T-helper 1 cell treated with Interleukin-12 subunit alpha and Interleukin-12 subunit beta and Interleukin-4 antibody, amounts not matched to agents 30 μg/mL and 1 μg/mL, for 36 hours (primary cell): ENCODE measurements around the gene SON.

ENCODE experiments used
- H3K27ac Mint-ChIP-seq: one replicate; pipeline ENCODE4 v1.8.0; 2021; ENCODE audit warnings: mild to moderate bottlenecking, mixed read lengths
- H3K27me3 Mint-ChIP-seq: one replicate; pipeline ENCODE4 v1.8.0; 2021; ENCODE audit warnings: low read depth, mixed read lengths
- H3K36me3 Mint-ChIP-seq: one replicate; pipeline ENCODE4 v1.8.0; 2021; ENCODE audit warnings: low read depth, mixed read lengths
- H3K4me1 Mint-ChIP-seq: one replicate; pipeline ENCODE4 v1.8.0; 2021; ENCODE audit warnings: low read depth, mixed read lengths
- H3K4me3 Mint-ChIP-seq: one replicate; pipeline ENCODE4 v1.8.0; 2021; ENCODE audit warnings: mild to moderate bottlenecking, moderate library complexity, mixed read lengths
- H3K9me3 Mint-ChIP-seq: one replicate; pipeline ENCODE4 v1.8.0; 2021; ENCODE audit warnings: mixed read lengths

SON gene

DNA sequence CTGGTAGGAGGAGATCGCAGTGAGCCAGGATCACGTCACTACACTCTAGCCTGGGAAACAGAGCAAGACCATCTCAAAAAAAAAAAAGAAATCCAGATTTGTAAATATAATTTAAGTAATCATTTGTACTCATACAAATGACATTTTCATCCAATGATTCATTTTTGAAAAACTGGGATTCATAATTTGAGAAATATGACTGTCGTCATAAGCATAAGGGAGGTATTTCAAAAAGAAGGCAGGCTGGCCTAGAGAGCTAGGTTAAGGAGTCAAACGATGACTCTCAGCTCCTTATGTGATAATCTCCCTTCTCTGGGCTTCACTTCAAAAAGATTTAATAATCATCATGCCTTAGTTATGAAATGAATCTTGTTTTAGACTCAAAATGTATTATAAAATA, 3.2 kb upstream of the SON start:
- H3K9me3 Mint-ChIP-seq, result peaks cover 5% of the 10 kb centered on the region
- H3K36me3 Mint-ChIP-seq, result peaks cover 25% of the 10 kb centered on the region
- no peak overlapping the region for H3K27ac Mint-ChIP-seq
- peaks cover 25% of the 10 kb centered on the region for H3K4me1 Mint-ChIP-seq
- H3K4me3 Mint-ChIP-seq, result no peak overlapping the region
- H3K27me3 Mint-ChIP-seq, result no peaks in the 10 kb centered on the region

GRCh38 chr21:33540711-33541104, 2.1 kb upstream of the SON start:
- peak overlapping the region; percentile 89 for H3K4me3 Mint-ChIP-seq
- H3K4me1 Mint-ChIP-seq, result peaks cover 28% of the 10 kb centered on the region
- no peaks in the 10 kb centered on the region for H3K27me3 Mint-ChIP-seq
- peak overlapping the region; percentile 77 for H3K27ac Mint-ChIP-seq
- H3K9me3 Mint-ChIP-seq, result peaks cover 5% of the 10 kb centered on the region
- H3K36me3 Mint-ChIP-seq, result peaks cover 24% of the 10 kb centered on the region

- Mint-ChIP-seq H3K27ac (peak overlapping the region; percentile 97), H3K9me3 (peaks cover 5% of the 10 kb centered on the region), H3K4me1 (peaks cover 30% of the 10 kb centered on the region), H3K36me3 (peaks cover 24% of the 10 kb centered on the region), H3K27me3 (no peaks in the 10 kb centered on the region), H3K4me3 (peak overlapping the region; percentile 89)
Measured at GRCh38 chr21:33541105-33541711, 1.6 kb upstream of the SON start.

DNA sequence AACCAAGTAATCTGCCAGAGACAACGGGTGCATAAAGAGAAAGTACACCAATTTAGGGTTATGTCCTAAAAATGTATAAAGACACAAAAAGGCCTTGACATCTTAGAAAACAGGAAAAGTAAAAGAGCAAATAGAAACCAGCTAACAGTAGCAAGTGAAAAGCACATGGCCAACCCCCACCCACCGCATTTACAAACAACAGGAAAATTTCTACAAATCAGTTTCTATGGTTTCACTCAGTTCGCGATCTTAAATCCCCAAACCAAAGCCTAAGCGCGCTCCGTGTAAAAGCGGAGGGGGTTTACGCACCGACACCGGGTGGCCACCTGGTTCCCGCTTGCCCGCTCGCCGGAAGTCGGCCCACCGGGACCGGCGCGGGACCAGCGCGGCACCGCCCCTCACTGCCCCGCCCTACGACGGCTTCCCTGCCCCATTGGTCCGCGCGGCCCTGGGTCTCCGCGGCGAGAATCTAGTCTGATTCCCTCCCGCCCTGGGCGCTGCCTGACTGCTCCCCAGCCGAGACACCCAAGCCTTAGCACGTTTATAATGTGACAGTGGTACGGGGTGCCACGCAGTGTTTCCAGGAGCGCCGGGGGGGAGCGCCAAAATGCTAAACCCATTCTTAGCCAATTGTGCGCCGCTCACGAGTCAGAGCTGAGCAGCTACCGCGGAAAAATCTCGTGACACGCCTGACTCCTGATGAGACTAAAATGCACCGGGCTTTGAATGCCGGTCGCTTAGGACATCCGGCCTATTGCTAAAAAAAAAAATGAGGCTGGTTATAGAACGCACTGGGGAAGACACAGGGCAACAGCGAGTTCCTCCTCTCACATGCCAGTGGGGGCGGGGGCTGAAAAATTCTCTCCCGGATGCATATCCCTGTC, 840 bp upstream of the SON start, which contains the start of gene GART:
Gene GART (minus strand): TSS at position 362 of the 884 bp plus-strand sequence. CDS start 2,802 bp downstream, outside the sequence.
- peaks cover 22% of the 10 kb centered on the region for H3K36me3 Mint-ChIP-seq
- H3K4me1 Mint-ChIP-seq, result peaks cover 30% of the 10 kb centered on the region

DNA sequence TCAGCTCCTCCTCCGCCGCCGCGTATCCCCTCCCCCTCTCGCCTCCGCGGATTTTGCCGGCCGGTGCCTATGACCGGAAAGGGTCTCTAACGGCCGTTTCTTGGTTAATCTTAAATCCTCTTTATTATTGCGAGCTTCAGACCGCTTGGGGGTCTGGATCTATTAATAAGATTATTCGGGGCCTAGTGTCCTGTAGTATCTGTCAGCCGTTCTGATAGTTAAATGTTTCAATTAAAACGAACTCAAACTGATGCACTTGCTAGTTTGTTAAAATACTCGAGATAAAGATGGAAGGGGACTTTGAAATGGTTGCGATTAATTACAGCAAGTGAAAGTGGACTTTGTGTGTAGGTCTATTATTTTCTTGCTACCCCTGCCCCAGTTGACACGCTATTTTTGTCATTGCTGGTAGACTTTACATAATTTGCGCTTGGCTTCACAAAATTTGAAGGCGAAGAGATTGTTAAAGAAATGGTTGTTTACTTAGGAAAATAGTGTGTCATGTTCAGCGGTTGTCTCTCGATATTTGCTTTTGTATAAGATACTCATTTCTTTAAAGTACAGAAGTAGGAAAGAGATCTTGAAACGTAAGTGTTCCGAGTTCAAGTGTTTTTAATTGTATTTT, 779 bp downstream of the SON start:
- H3K4me1 Mint-ChIP-seq, result peaks cover 26% of the 10 kb centered on the region
- H3K27me3 Mint-ChIP-seq, result no peaks in the 10 kb centered on the region
- no peaks in the 10 kb centered on the region for H3K9me3 Mint-ChIP-seq
- H3K36me3 Mint-ChIP-seq, result peaks cover 14% of the 10 kb centered on the region
- peak overlapping the region; percentile 89 for H3K4me3 Mint-ChIP-seq
- H3K27ac Mint-ChIP-seq, result peak overlapping the region; percentile 97

More for the DNA sequence above, 840 bp upstream of the SON start, which contains the start of gene GART:
- peak within 1 kb of the TSS; percentile 97 for H3K27ac Mint-ChIP-seq
- H3K4me3 Mint-ChIP-seq, result peak within 1 kb of the TSS; percentile 89
- no peaks in the 10 kb centered on the region for H3K27me3 Mint-ChIP-seq
- H3K9me3 Mint-ChIP-seq, result peaks cover 5% of the 10 kb centered on the region

GRCh38 chr21:33544451-33545195, 1.8 kb downstream of the SON start:
- Mint-ChIP-seq H3K36me3 (peaks cover 17% of the 10 kb centered on the region), H3K27me3 (no peaks in the 10 kb centered on the region), H3K9me3 (no peaks in the 10 kb centered on the region), H3K4me1 (peaks cover 26% of the 10 kb centered on the region), H3K4me3 (peak overlapping the region; percentile 89), H3K27ac (peak overlapping the region; percentile 97)

- H3K27ac Mint-ChIP-seq, result no peak overlapping the region
- H3K36me3 Mint-ChIP-seq, result peaks cover 22% of the 10 kb centered on the region
- H3K27me3 Mint-ChIP-seq, result no peaks in the 10 kb centered on the region
- no peak overlapping the region for H3K4me3 Mint-ChIP-seq
- peaks cover 18% of the 10 kb centered on the region for H3K4me1 Mint-ChIP-seq
- H3K9me3 Mint-ChIP-seq, result no peaks in the 10 kb centered on the region
Measured at GRCh38 chr21:33546086-33546485, 3.2 kb downstream of the SON start.

DNA sequence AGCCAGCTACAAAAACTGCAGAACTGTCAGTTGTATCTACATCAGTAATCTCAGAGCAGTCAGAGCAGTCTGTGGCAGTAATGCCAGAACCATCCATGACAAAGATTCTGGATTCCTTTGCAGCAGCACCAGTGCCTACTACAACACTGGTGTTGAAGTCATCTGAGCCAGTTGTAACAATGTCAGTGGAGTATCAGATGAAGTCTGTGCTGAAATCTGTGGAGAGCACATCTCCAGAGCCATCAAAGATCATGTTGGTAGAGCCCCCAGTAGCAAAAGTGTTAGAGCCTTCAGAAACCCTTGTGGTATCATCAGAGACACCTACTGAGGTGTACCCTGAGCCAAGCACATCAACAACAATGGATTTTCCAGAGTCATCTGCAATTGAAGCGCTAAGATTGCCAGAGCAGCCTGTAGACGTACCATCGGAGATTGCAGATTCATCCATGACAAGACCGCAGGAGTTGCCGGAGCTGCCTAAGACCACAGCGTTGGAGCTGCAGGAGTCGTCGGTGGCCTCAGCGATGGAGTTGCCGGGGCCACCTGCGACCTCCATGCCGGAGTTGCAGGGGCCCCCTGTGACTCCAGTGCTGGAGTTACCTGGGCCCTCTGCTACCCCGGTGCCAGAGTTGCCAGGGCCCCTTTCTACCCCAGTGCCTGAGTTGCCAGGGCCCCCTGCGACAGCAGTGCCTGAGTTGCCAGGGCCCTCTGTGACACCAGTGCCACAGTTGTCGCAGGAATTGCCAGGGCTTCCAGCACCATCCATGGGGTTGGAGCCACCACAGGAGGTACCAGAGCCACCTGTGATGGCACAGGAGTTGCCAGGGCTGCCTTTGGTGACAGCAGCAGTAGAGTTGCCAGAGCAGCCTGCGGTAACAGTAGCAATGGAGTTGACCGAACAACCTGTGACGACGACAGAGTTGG, 7.3 kb downstream of the SON start:
- Mint-ChIP-seq H3K27ac (no peak overlapping the region), H3K4me3 (no peak overlapping the region), H3K36me3 (peaks cover 46% of the 10 kb centered on the region), H3K27me3 (no peaks in the 10 kb centered on the region), H3K4me1 (peaks cover 25% of the 10 kb centered on the region), H3K9me3 (no peaks in the 10 kb centered on the region)

GRCh38 chr21:33550772-33551660, 8.2 kb downstream of the SON start:
- no peaks in the 10 kb centered on the region for H3K27me3 Mint-ChIP-seq
- no peaks in the 10 kb centered on the region for H3K9me3 Mint-ChIP-seq
- H3K4me3 Mint-ChIP-seq, result no peak overlapping the region
- H3K36me3 Mint-ChIP-seq, result peaks cover 53% of the 10 kb centered on the region
- H3K27ac Mint-ChIP-seq, result no peak overlapping the region
- H3K4me1 Mint-ChIP-seq, result peaks cover 27% of the 10 kb centered on the region

DNA sequence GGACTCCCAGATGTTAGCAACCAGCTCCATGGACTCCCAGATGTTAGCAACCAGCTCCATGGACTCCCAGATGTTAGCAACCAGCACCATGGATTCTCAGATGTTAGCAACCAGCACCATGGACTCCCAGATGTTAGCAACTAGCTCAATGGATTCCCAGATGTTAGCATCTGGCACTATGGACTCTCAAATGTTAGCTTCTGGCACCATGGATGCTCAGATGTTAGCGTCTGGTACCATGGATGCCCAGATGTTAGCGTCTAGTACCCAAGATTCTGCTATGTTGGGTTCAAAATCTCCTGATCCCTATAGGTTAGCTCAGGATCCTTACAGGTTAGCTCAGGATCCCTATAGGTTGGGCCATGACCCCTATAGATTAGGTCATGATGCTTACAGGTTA, 8.8 kb downstream of the SON start:
- Mint-ChIP-seq H3K36me3 (peaks cover 58% of the 10 kb centered on the region), H3K27ac (no peak overlapping the region), H3K9me3 (no peaks in the 10 kb centered on the region), H3K4me3 (no peak overlapping the region), H3K4me1 (peaks cover 33% of the 10 kb centered on the region), H3K27me3 (no peaks in the 10 kb centered on the region)

GRCh38 chr21:33552093-33552998, 9.5 kb downstream of the SON start:
- H3K4me3 Mint-ChIP-seq, result no peak overlapping the region
- no peak overlapping the region for H3K27ac Mint-ChIP-seq
- peaks cover 63% of the 10 kb centered on the region for H3K36me3 Mint-ChIP-seq
- no peaks in the 10 kb centered on the region for H3K9me3 Mint-ChIP-seq
- H3K27me3 Mint-ChIP-seq, result no peaks in the 10 kb centered on the region
- peaks cover 34% of the 10 kb centered on the region for H3K4me1 Mint-ChIP-seq

DNA sequence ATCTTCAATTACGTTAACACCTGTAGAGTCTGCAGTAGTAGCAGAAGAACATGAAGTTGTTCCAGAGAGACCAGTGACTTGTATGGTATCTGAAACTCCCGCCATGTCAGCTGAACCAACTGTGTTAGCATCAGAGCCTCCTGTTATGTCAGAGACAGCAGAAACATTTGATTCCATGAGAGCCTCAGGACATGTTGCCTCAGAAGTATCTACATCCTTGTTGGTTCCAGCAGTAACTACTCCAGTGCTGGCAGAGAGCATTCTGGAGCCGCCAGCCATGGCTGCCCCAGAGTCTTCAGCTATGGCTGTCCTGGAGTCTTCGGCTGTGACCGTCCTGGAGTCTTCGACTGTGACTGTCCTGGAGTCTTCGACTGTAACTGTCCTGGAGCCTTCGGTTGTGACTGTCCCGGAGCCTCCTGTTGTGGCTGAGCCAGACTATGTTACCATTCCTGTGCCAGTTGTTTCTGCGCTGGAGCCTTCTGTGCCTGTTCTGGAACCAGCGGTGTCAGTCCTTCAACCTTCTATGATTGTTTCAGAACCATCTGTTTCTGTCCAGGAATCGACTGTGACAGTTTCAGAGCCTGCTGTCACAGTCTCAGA, 10.3 kb downstream of the SON start:
- Mint-ChIP-seq H3K9me3 (no peaks in the 10 kb centered on the region), H3K4me1 (peaks cover 34% of the 10 kb centered on the region), H3K36me3 (peaks cover 71% of the 10 kb centered on the region), H3K27ac (no peak overlapping the region), H3K27me3 (no peaks in the 10 kb centered on the region), H3K4me3 (no peak overlapping the region)
